HL-60 (cell line): ENCODE data around the gene FAF1.

Experiments used
- CTCF ChIP-seq: IDR thresholded peaks from one replicate; pipeline ENCODE4 v1.5.1; 2011; ENCODE audit warnings: low read length, control low read depth, inconsistent platforms; ENCODE audit not compliant: insufficient read depth
- REST ChIP-seq: IDR thresholded peaks from 2 replicates; pipeline ENCODE4 v1.6.1; 2012; ENCODE audit warnings: low read depth; ENCODE audit not compliant: insufficient replicate concordance

- TF ChIP-seq CTCF = no peak
- no peak for TF ChIP-seq REST
Measured at GRCh38 chr1:50441183-50441582, 518.9 kb downstream of the FAF1 start.
